Measurements from ENCODE around the gene DRG2.

DRG2 gene

DNA sequence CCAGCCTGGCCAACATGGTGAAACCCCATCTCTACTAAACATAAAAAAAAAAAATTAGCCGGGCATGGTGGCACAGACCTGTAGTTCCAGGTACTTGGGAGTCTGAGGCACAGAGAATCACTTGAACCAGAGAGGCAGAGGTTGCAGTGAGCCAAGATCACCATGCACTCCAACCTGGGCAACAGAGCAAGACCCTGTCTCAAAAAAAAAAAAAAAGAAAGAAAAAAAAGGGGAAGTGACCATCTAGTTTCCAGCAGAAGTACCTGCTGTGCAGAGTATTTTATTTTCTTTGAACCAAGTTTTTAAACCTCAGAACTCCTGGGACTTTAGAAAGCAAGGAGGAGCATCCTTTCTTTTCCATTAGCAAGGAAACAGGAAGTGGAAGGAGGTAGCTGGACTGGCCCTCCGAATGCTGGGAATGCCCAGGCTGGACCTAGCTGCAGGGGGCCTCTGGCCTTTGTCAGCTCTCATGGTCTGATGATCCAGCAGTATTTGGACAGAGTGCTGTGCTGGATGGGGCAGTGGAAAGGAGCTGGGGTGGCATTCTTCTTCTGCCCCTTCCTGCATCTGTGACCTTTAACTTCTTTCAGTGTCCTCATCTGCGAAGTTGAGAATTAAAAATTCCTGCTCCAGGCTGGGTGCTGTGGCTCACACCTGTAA lies 41.9 kb upstream of the DRG2 start:
- Histone ChIP-seq H3K4me2 (ENCODE audit: low read depth, low read length, poor library complexity, severe bottlenecking) (no peak overlapping the region), H3K9ac (ENCODE audit: low read depth, low read length, poor library complexity, severe bottlenecking) (no peak overlapping the region), H3K9me3 (ENCODE audit: insufficient read depth, low read depth, low read length) (no peaks in the 10 kb centered on the region), H3K27me3 (ENCODE audit: insufficient read depth, low read length, poor library complexity, severe bottlenecking) (no peaks in the 10 kb centered on the region), H2AFZ (ENCODE audit: low read length) (no peak overlapping the region), H4K20me1 (ENCODE audit: insufficient read depth, low read length, poor library complexity, severe bottlenecking) (peaks cover 17% of the 10 kb centered on the region), H3K79me2 (ENCODE audit: insufficient read depth, low read length) (peaks cover 21% of the 10 kb centered on the region; the same call in 1 of the 2 replicates), H3F3A (ENCODE audit: low read depth) (no peaks in the 10 kb centered on the region), H3K36me3 (ENCODE audit: insufficient read depth, low read length) (no peaks in the 10 kb centered on the region; the same call in 1 of the 2 replicates), H3K9me2 (replicated peaks; ENCODE audit: low read depth, low read length) (no peaks in the 10 kb centered on the region), H3K4me3 (ENCODE audit: low read length, poor library complexity, severe bottlenecking) (no peak overlapping the region), H3K4me1 (ENCODE audit: insufficient read depth, low read length, poor library complexity, severe bottlenecking) (peaks cover 30% of the 10 kb centered on the region)
- no peak for TF ChIP-seq EZH2phosphoT487 (IDR thresholded peaks at IDR 0.05; ENCODE audit: borderline replicate concordance)
- TF ChIP-seq, protein P1, sequence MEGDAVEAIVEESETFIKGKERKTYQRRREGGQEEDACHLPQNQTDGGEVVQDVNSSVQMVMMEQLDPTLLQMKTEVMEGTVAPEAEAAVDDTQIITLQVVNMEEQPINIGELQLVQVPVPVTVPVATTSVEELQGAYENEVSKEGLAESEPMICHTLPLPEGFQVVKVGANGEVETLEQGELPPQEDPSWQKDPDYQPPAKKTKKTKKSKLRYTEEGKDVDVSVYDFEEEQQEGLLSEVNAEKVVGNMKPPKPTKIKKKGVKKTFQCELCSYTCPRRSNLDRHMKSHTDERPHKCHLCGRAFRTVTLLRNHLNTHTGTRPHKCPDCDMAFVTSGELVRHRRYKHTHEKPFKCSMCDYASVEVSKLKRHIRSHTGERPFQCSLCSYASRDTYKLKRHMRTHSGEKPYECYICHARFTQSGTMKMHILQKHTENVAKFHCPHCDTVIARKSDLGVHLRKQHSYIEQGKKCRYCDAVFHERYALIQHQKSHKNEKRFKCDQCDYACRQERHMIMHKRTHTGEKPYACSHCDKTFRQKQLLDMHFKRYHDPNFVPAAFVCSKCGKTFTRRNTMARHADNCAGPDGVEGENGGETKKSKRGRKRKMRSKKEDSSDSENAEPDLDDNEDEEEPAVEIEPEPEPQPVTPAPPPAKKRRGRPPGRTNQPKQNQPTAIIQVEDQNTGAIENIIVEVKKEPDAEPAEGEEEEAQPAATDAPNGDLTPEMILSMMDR (conservative IDR thresholded peaks at IDR 0.05; ENCODE audit: low read length): no peak

DNA sequence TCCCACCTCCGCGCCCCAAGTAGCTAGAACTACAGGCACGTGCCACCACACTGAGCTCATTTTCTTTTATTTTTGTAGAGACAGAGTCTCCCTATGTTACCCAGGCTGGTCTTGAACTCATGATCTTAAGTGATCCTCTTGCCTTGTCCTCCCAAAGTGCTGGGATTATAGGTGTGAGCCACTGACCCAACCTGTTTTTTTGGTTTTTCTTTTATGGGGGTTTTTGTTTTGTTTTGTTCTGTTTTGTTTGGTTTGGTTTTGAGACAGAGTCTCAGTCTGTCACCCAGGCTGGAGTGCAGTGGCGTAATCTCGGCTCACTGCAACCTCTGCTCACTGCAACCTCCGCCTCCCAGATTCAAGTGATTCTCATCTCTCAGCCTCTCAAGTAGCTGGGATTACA lies 32.2 kb upstream of the DRG2 start:
- Histone ChIP-seq H3K4me1 (ENCODE audit: insufficient read depth, low read length, poor library complexity, severe bottlenecking) (peaks cover 5% of the 10 kb centered on the region), H3K27me3 (ENCODE audit: insufficient read depth, low read length, poor library complexity, severe bottlenecking) (no peaks in the 10 kb centered on the region), H4K20me1 (ENCODE audit: insufficient read depth, low read length, poor library complexity, severe bottlenecking) (no peaks in the 10 kb centered on the region), H3K36me3 (ENCODE audit: insufficient read depth, low read length) (peaks cover 43% of the 10 kb centered on the region; the same call in 1 of the 2 replicates), H3F3A (ENCODE audit: low read depth) (no peaks in the 10 kb centered on the region), H2AFZ (ENCODE audit: low read length) (no peak overlapping the region), H3K9me2 (replicated peaks; ENCODE audit: low read depth, low read length) (no peaks in the 10 kb centered on the region), H3K9me3 (ENCODE audit: insufficient read depth, low read depth, low read length) (no peaks in the 10 kb centered on the region), H3K4me2 (ENCODE audit: low read depth, low read length, poor library complexity, severe bottlenecking) (no peak overlapping the region), H3K79me2 (ENCODE audit: insufficient read depth, low read length) (no peaks in the 10 kb centered on the region), H3K9ac (ENCODE audit: low read depth, low read length, poor library complexity, severe bottlenecking) (no peak overlapping the region), H3K4me3 (ENCODE audit: low read length, poor library complexity, severe bottlenecking) (no peak overlapping the region)
- no peak for TF ChIP-seq EZH2phosphoT487 (IDR thresholded peaks at IDR 0.05; ENCODE audit: borderline replicate concordance)
- TF ChIP-seq, protein P1 (conservative IDR thresholded peaks at IDR 0.05; ENCODE audit: low read length): no peak

DNA sequence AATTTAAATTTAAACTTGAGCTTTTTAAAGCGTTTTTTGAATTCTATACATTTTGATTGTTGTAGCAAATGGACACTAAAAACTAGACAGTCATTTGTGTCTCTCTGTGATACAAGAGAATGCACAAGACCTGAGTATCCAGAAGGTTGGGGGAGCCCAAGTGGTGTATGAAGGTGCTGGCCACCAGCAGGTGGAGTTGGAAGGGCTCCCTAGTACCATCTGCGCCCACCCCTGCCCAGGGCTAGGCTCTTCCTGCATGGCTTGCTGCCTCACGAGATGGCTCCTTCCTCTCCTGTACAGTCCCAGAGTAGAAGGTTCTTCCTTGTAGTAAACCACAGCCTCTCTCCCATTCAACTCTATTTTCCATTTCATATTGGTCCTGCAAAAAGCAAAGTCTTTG lies 31.5 kb upstream of the DRG2 start:
- Histone ChIP-seq H4K20me1 (ENCODE audit: insufficient read depth, low read length, poor library complexity, severe bottlenecking) (no peaks in the 10 kb centered on the region), H2AFZ (ENCODE audit: low read length) (no peak overlapping the region), H3K79me2 (ENCODE audit: insufficient read depth, low read length) (no peaks in the 10 kb centered on the region), H3K4me1 (ENCODE audit: insufficient read depth, low read length, poor library complexity, severe bottlenecking) (peaks cover 5% of the 10 kb centered on the region), H3K36me3 (ENCODE audit: insufficient read depth, low read length) (peaks cover 47% of the 10 kb centered on the region; the same call in 1 of the 2 replicates), H3K9ac (ENCODE audit: low read depth, low read length, poor library complexity, severe bottlenecking) (no peak overlapping the region), H3K4me3 (ENCODE audit: low read length, poor library complexity, severe bottlenecking) (no peak overlapping the region), H3K27me3 (ENCODE audit: insufficient read depth, low read length, poor library complexity, severe bottlenecking) (no peaks in the 10 kb centered on the region), H3K9me2 (replicated peaks; ENCODE audit: low read depth, low read length) (no peaks in the 10 kb centered on the region), H3F3A (ENCODE audit: low read depth) (no peaks in the 10 kb centered on the region), H3K4me2 (ENCODE audit: low read depth, low read length, poor library complexity, severe bottlenecking) (no peak overlapping the region), H3K9me3 (ENCODE audit: insufficient read depth, low read depth, low read length) (no peaks in the 10 kb centered on the region)
- TF ChIP-seq EZH2phosphoT487 (IDR thresholded peaks at IDR 0.05; ENCODE audit: borderline replicate concordance): no peak
- TF ChIP-seq, protein P1 (conservative IDR thresholded peaks at IDR 0.05; ENCODE audit: low read length): 0 out of 2 replicates have a peak, but pooled peaks have one; percentile 26
